ENCODE data around the gene ARMC2.

ARMC2 gene

GRCh38 chr6:108985301-108985700 lies 137.1 kb downstream of the ARMC2 start:
- no peaks in the 10 kb centered on the region for H3K4me1 ChIP-seq (ENCODE audit: control insufficient read depth, insufficient read depth, low read length, unreplicated experiment)
- H2AFZ ChIP-seq (ENCODE audit: low read length, unreplicated experiment) = no peak overlapping the region
- no peak overlapping the region for H3K27ac ChIP-seq (ENCODE audit: low read depth, low read length)
- H3K4me3 ChIP-seq (ENCODE audit: low read depth, low read length) = no peak overlapping the region
- no peaks in the 10 kb centered on the region for H3K27me3 ChIP-seq (ENCODE audit: insufficient read depth, low read length)
- no peaks in the 10 kb centered on the region for H3K79me2 ChIP-seq (ENCODE audit: control insufficient read depth, insufficient read depth, low read length, unreplicated experiment)
- H3K36me3 ChIP-seq (ENCODE audit: insufficient read depth, low read length) = peaks cover 22% of the 10 kb centered on the region

GRCh38 chr6:108987156-108987555 lies 138.9 kb downstream of the ARMC2 start:
- Histone ChIP-seq H3K36me3 (ENCODE audit: insufficient read depth, low read length) (peaks cover 26% of the 10 kb centered on the region), H2AFZ (ENCODE audit: low read length, unreplicated experiment) (no peak overlapping the region), H3K79me2 (ENCODE audit: control insufficient read depth, insufficient read depth, low read length, unreplicated experiment) (no peaks in the 10 kb centered on the region), H3K27me3 (ENCODE audit: insufficient read depth, low read length) (no peaks in the 10 kb centered on the region), H3K27ac (ENCODE audit: low read depth, low read length) (no peak overlapping the region), H3K4me3 (ENCODE audit: low read depth, low read length) (no peak overlapping the region), H3K4me1 (ENCODE audit: control insufficient read depth, insufficient read depth, low read length, unreplicated experiment) (no peaks in the 10 kb centered on the region)

GRCh38 chr6:108988296-108988695 lies 140.1 kb downstream of the ARMC2 start:
- no peak overlapping the region for H3K27ac ChIP-seq (ENCODE audit: low read depth, low read length)
- peaks cover 30% of the 10 kb centered on the region for H3K36me3 ChIP-seq (ENCODE audit: insufficient read depth, low read length)
- H3K4me1 ChIP-seq (ENCODE audit: control insufficient read depth, insufficient read depth, low read length, unreplicated experiment) = no peaks in the 10 kb centered on the region
- H3K4me3 ChIP-seq (ENCODE audit: low read depth, low read length) = no peak overlapping the region
- no peaks in the 10 kb centered on the region for H3K27me3 ChIP-seq (ENCODE audit: insufficient read depth, low read length)
- H3K79me2 ChIP-seq (ENCODE audit: control insufficient read depth, insufficient read depth, low read length, unreplicated experiment) = no peaks in the 10 kb centered on the region
- H2AFZ ChIP-seq (ENCODE audit: low read length, unreplicated experiment) = no peak overlapping the region

GRCh38 chr6:108988765-108989164 lies 140.5 kb downstream of the ARMC2 start:
- no peak overlapping the region for H3K27ac ChIP-seq (ENCODE audit: low read depth, low read length)
- H3K36me3 ChIP-seq (ENCODE audit: insufficient read depth, low read length) = peaks cover 33% of the 10 kb centered on the region
- H3K79me2 ChIP-seq (ENCODE audit: control insufficient read depth, insufficient read depth, low read length, unreplicated experiment) = no peaks in the 10 kb centered on the region
- H3K27me3 ChIP-seq (ENCODE audit: insufficient read depth, low read length) = no peaks in the 10 kb centered on the region
- H3K4me3 ChIP-seq (ENCODE audit: low read depth, low read length) = no peak overlapping the region
- no peak overlapping the region for H2AFZ ChIP-seq (ENCODE audit: low read length, unreplicated experiment)
- H3K4me1 ChIP-seq (ENCODE audit: control insufficient read depth, insufficient read depth, low read length, unreplicated experiment) = no peaks in the 10 kb centered on the region

- H3K4me3 ChIP-seq (ENCODE audit: low read depth, low read length) = no peak overlapping the region
- no peak overlapping the region for H2AFZ ChIP-seq (ENCODE audit: low read length, unreplicated experiment)
- peaks cover 33% of the 10 kb centered on the region for H3K36me3 ChIP-seq (ENCODE audit: insufficient read depth, low read length)
- no peaks in the 10 kb centered on the region for H3K79me2 ChIP-seq (ENCODE audit: control insufficient read depth, insufficient read depth, low read length, unreplicated experiment)
- no peaks in the 10 kb centered on the region for H3K4me1 ChIP-seq (ENCODE audit: control insufficient read depth, insufficient read depth, low read length, unreplicated experiment)
- H3K27ac ChIP-seq (ENCODE audit: low read depth, low read length) = no peak overlapping the region
- no peaks in the 10 kb centered on the region for H3K27me3 ChIP-seq (ENCODE audit: insufficient read depth, low read length)
Measured at GRCh38 chr6:108989700-108990099, 141.5 kb downstream of the ARMC2 start.

- H3K4me3 ChIP-seq (ENCODE audit: low read depth, low read length) = no peak overlapping the region
- H2AFZ ChIP-seq (ENCODE audit: low read length, unreplicated experiment) = no peak overlapping the region
- H3K27ac ChIP-seq (ENCODE audit: low read depth, low read length) = no peak overlapping the region
- peaks cover 25% of the 10 kb centered on the region for H3K36me3 ChIP-seq (ENCODE audit: insufficient read depth, low read length)
- H3K27me3 ChIP-seq (ENCODE audit: insufficient read depth, low read length) = no peaks in the 10 kb centered on the region
- H3K79me2 ChIP-seq (ENCODE audit: control insufficient read depth, insufficient read depth, low read length, unreplicated experiment) = no peaks in the 10 kb centered on the region
- no peaks in the 10 kb centered on the region for H3K4me1 ChIP-seq (ENCODE audit: control insufficient read depth, insufficient read depth, low read length, unreplicated experiment)
Measured at GRCh38 chr6:108993876-108994275, 145.7 kb downstream of the ARMC2 start.

GRCh38 chr6:108995296-108995695 lies 147.1 kb downstream of the ARMC2 start:
- Histone ChIP-seq H2AFZ (ENCODE audit: low read length, unreplicated experiment) (no peak overlapping the region), H3K27ac (ENCODE audit: low read depth, low read length) (no peak overlapping the region), H3K4me1 (ENCODE audit: control insufficient read depth, insufficient read depth, low read length, unreplicated experiment) (no peaks in the 10 kb centered on the region), H3K4me3 (ENCODE audit: low read depth, low read length) (no peak overlapping the region), H3K79me2 (ENCODE audit: control insufficient read depth, insufficient read depth, low read length, unreplicated experiment) (no peaks in the 10 kb centered on the region), H3K27me3 (ENCODE audit: insufficient read depth, low read length) (no peaks in the 10 kb centered on the region), H3K36me3 (ENCODE audit: insufficient read depth, low read length) (peaks cover 17% of the 10 kb centered on the region)

GRCh38 chr6:108996208-108996607 lies 148.0 kb downstream of the ARMC2 start:
- H3K36me3 ChIP-seq (ENCODE audit: insufficient read depth, low read length) = peaks cover 13% of the 10 kb centered on the region
- no peak overlapping the region for H3K27ac ChIP-seq (ENCODE audit: low read depth, low read length)
- H3K79me2 ChIP-seq (ENCODE audit: control insufficient read depth, insufficient read depth, low read length, unreplicated experiment) = no peaks in the 10 kb centered on the region
- H3K4me1 ChIP-seq (ENCODE audit: control insufficient read depth, insufficient read depth, low read length, unreplicated experiment) = no peaks in the 10 kb centered on the region
- H2AFZ ChIP-seq (ENCODE audit: low read length, unreplicated experiment) = no peak overlapping the region
- no peaks in the 10 kb centered on the region for H3K27me3 ChIP-seq (ENCODE audit: insufficient read depth, low read length)
- H3K4me3 ChIP-seq (ENCODE audit: low read depth, low read length) = no peak overlapping the region

- Histone ChIP-seq H3K79me2 (ENCODE audit: control insufficient read depth, insufficient read depth, low read length, unreplicated experiment) (no peaks in the 10 kb centered on the region), H3K27me3 (ENCODE audit: insufficient read depth, low read length) (no peaks in the 10 kb centered on the region), H3K4me3 (ENCODE audit: low read depth, low read length) (no peak overlapping the region), H3K4me1 (ENCODE audit: control insufficient read depth, insufficient read depth, low read length, unreplicated experiment) (peaks cover 12% of the 10 kb centered on the region), H3K27ac (ENCODE audit: low read depth, low read length) (no peak overlapping the region), H2AFZ (ENCODE audit: low read length, unreplicated experiment) (no peak overlapping the region), H3K36me3 (ENCODE audit: insufficient read depth, low read length) (peaks cover 9% of the 10 kb centered on the region; the same call in 1 of the 2 replicates)
Measured at GRCh38 chr6:108998485-108998884, 150.3 kb downstream of the ARMC2 start.

- no peak overlapping the region for H2AFZ ChIP-seq (ENCODE audit: low read length, unreplicated experiment)
- H3K79me2 ChIP-seq (ENCODE audit: control insufficient read depth, insufficient read depth, low read length, unreplicated experiment) = peaks cover 3% of the 10 kb centered on the region
- peaks cover 6% of the 10 kb centered on the region; the same call in 1 of the 2 replicates for H3K36me3 ChIP-seq (ENCODE audit: insufficient read depth, low read length)
- no peaks in the 10 kb centered on the region for H3K27me3 ChIP-seq (ENCODE audit: insufficient read depth, low read length)
- peaks cover 12% of the 10 kb centered on the region for H3K4me1 ChIP-seq (ENCODE audit: control insufficient read depth, insufficient read depth, low read length, unreplicated experiment)
- no peak overlapping the region for H3K4me3 ChIP-seq (ENCODE audit: low read depth, low read length)
- H3K27ac ChIP-seq (ENCODE audit: low read depth, low read length) = no peak overlapping the region
Measured at GRCh38 chr6:108999428-108999827, 151.2 kb downstream of the ARMC2 start.

- H3K27ac ChIP-seq (ENCODE audit: low read depth, low read length) = no peak overlapping the region
- H3K4me3 ChIP-seq (ENCODE audit: low read depth, low read length) = no peak overlapping the region
- H3K36me3 ChIP-seq (ENCODE audit: insufficient read depth, low read length) = peaks cover 6% of the 10 kb centered on the region; the same call in 1 of the 2 replicates
- peaks cover 3% of the 10 kb centered on the region for H3K79me2 ChIP-seq (ENCODE audit: control insufficient read depth, insufficient read depth, low read length, unreplicated experiment)
- H2AFZ ChIP-seq (ENCODE audit: low read length, unreplicated experiment) = no peak overlapping the region
- peaks cover 12% of the 10 kb centered on the region for H3K4me1 ChIP-seq (ENCODE audit: control insufficient read depth, insufficient read depth, low read length, unreplicated experiment)
- H3K27me3 ChIP-seq (ENCODE audit: insufficient read depth, low read length) = no peaks in the 10 kb centered on the region
Measured at GRCh38 chr6:109000289-109000688, 152.1 kb downstream of the ARMC2 start.
